Liver (tissue), 9 donors: Measurements from ENCODE around the gene CCKAR. TPM values are rescaled to one million over a fixed set of nuclear protein-coding genes. Genes with fewer than 3 reads are reported as not detected.

Source experiments
- DNase-seq: peaks from one replicate; pipeline ENCODE4 v3.0.0-alpha.2; 2017; ENCODE audit warnings: low spot score
- H3K27ac ChIP-seq, 2 donors: one replicate each; pipeline ENCODE4 v1.7.0; 2013; ENCODE audit warnings: inconsistent platforms in 2 of 2, low read length in 2 of 2, control low read depth in 1 of 2, low read depth in 1 of 2, mild to moderate bottlenecking in 1 of 2
- H3K27me3 ChIP-seq, 4 donors: one replicate each; pipeline versions ENCODE4 v1.6.1 to v1.7.0; 2013; ENCODE audit warnings: low read length in 3 of 4, inconsistent platforms in 1 of 4, mild to moderate bottlenecking in 1 of 4, moderate library complexity in 1 of 4; ENCODE audit not compliant: control insufficient read depth in 4 of 4, insufficient read depth in 4 of 4
- H3K36me3 ChIP-seq, 4 donors: one replicate each; pipeline versions ENCODE4 v1.6.1 to v1.7.0; 2013; ENCODE audit warnings: low read length in 3 of 4, mild to moderate bottlenecking in 3 of 4, low read depth in 1 of 4, moderate library complexity in 1 of 4; ENCODE audit not compliant: control insufficient read depth in 4 of 4, insufficient read depth in 3 of 4
- H3K4me1 ChIP-seq, 4 donors: one replicate each; pipeline versions ENCODE4 v1.6.1 to v1.7.0; 2013; ENCODE audit warnings: low read length in 3 of 4, mild to moderate bottlenecking in 3 of 4, moderate library complexity in 1 of 4; ENCODE audit not compliant: control insufficient read depth in 4 of 4, insufficient read depth in 4 of 4
- H3K4me3 ChIP-seq, 3 donors: one replicate each; pipeline versions ENCODE4 v1.6.1 to v1.7.0; 2013; ENCODE audit warnings: low read length in 3 of 3, control low read depth in 1 of 3, low read depth in 1 of 3, mild to moderate bottlenecking in 1 of 3
- H3K9ac ChIP-seq, 2 donors: one replicate each; pipeline ENCODE4 v1.7.0; 2013; ENCODE audit warnings: low read length in 2 of 2, mild to moderate bottlenecking in 2 of 2, moderate library complexity in 2 of 2, control low read depth in 1 of 2, low read depth in 1 of 2
- H3K9me3 ChIP-seq, 4 donors: one replicate each; pipeline versions ENCODE4 v1.6.1 to v1.7.0; 2013; ENCODE audit warnings: low read length in 3 of 4; ENCODE audit not compliant: control insufficient read depth in 4 of 4
- FOXA1 ChIP-seq: IDR thresholded peaks from 2 replicates; pipeline ENCODE4 v1.6.1; 2016; ENCODE audit warnings: antibody characterized with exemption
- FOXA2 ChIP-seq: IDR thresholded peaks from 2 replicates; pipeline ENCODE4 v1.6.1; 2016; ENCODE audit warnings: antibody characterized with exemption
- GABPA ChIP-seq, 2 donors: IDR thresholded peaks in 1 of 2; conservative IDR thresholded peaks in 1 of 2; 2 replicates each; pipeline ENCODE4 v1.6.1; 2016; ENCODE audit warnings: antibody characterized with exemption in 2 of 2, mild to moderate bottlenecking in 1 of 2, moderate library complexity in 1 of 2
- HNF4A ChIP-seq, 2 donors: conservative IDR thresholded peaks; 2 replicates each; pipeline ENCODE4 v1.6.1; 2016; ENCODE audit warnings: antibody characterized with exemption in 2 of 2, mild to moderate bottlenecking in 2 of 2
- HNF4G ChIP-seq: IDR thresholded peaks from 2 replicates; pipeline ENCODE4 v1.6.1; 2016; ENCODE audit warnings: antibody characterized with exemption
- JUND ChIP-seq, 2 donors: IDR thresholded peaks; 2 replicates each; pipeline ENCODE4 v1.6.1; 2016; ENCODE audit warnings: antibody characterized with exemption in 2 of 2
- MAX ChIP-seq: IDR thresholded peaks from 2 replicates; pipeline ENCODE4 v1.6.1; 2016; ENCODE audit warnings: antibody characterized with exemption
- RAD21 ChIP-seq, 2 donors: IDR thresholded peaks; 2 replicates each; pipeline ENCODE4 v1.6.1; 2016; ENCODE audit warnings: antibody characterized with exemption in 2 of 2, mild to moderate bottlenecking in 2 of 2
- RXRA ChIP-seq, 2 donors: IDR thresholded peaks; 2 replicates each; pipeline ENCODE4 v1.6.1; 2017 to 2018; ENCODE audit warnings: antibody characterized with exemption in 2 of 2, mild to moderate bottlenecking in 1 of 2
- SP1 ChIP-seq: IDR thresholded peaks from 2 replicates; pipeline ENCODE4 v1.6.1; 2018; ENCODE audit warnings: antibody characterized with exemption, mild to moderate bottlenecking
- TAF1 ChIP-seq: conservative IDR thresholded peaks from 2 replicates; pipeline ENCODE4 v1.6.1; 2016; ENCODE audit warnings: antibody characterized with exemption, mild to moderate bottlenecking
- ZBTB33 ChIP-seq: IDR thresholded peaks from 2 replicates; pipeline ENCODE4 v1.6.1; 2016; ENCODE audit warnings: antibody characterized with exemption
- WGBS: extraction: QIAGEN DNeasy Blood & Tissue Kit; methylation state at CpG from one replicate; pipeline ENCODE4 v1.1.7; 2013; 5-methylcytosine and 5-hydroxymethylcytosine counted together
- polyA plus RNA-seq, 2 donors: library from polyadenylated mRNA; stranded (reverse) in 1 of 2; unstranded in 1 of 2; fragments of 200-250 nt in 1 of 2; fragments of >200 nt in 1 of 2; fragmentation: Nextera tagmentation in 1 of 2; extraction: Ambion mirVana in 1 of 2; gene quantifications; one replicate each; pipeline versions ENCODE4 v1.2.1 to v1.2.3, GENCODE V29; 2013 to 2015
- total RNA-seq, 2 donors: library from RNA; depleted of rRNA; stranded (reverse); fragments of >200 nt; gene quantifications; one replicate each; pipeline ENCODE4 v1.2.3, GENCODE V29; 2014
- TF ChIP-seq, protein P1 (sequence below): IDR thresholded peaks from 2 replicates; pipeline ENCODE4 v1.6.1; 2016; ENCODE audit warnings: antibody characterized with exemption, mild to moderate bottlenecking
- donor health status: healthy.
- donor health status: healthy.
- donor health status: healthy.
- donor health status: healthy.
- donor health status: healthy.

The CCKAR gene
- total and polyA plus RNA-seq, 4 donors = not detected

GRCh38 chr4:26455571-26455970, 34.7 kb downstream of the CCKAR start:
- Histone ChIP-seq H3K9ac (no peak overlapping the region), H3K4me1 (no peaks in the 10 kb centered on the region), H3K9me3 (peaks cover 0 to 3% (median under 1%) of the 10 kb centered on the region in 4 donors), H3K27ac (no peak overlapping the region), H3K27me3 (no peaks in the 10 kb centered on the region), H3K4me3 (no peak overlapping the region), H3K36me3 (no peaks in the 10 kb centered on the region)
- no peak for DNase-seq
- WGBS = 77% methylated on average over 2 of the region's 2 CpGs
- no peak for TF ChIP-seq TAF1
- TF ChIP-seq HNF4G = no peak
- TF ChIP-seq SP1 = no peak
- TF ChIP-seq JUND (IDR thresholded peaks at IDR 0.05) = no peak
- no peak for TF ChIP-seq RAD21 (IDR thresholded peaks at IDR 0.05)
- no peak for TF ChIP-seq RXRA (IDR thresholded peaks at IDR 0.05)

- Histone ChIP-seq H3K27ac (no peak overlapping the region), H3K4me3 (no peak overlapping the region), H3K9ac (no peak overlapping the region), H3K36me3 (no peaks in the 10 kb centered on the region), H3K9me3 (peaks cover 0 to 3% (median under 1%) of the 10 kb centered on the region in 4 donors), H3K27me3 (no peaks in the 10 kb centered on the region), H3K4me1 (no peaks in the 10 kb centered on the region)
- 94% methylated on average over 3 of the region's 3 CpGs for WGBS
- no peak for DNase-seq
- no peak for TF ChIP-seq FOXA2
- no peak for TF ChIP-seq MAX
Observed at GRCh38 chr4:26454961-26455360, 35.3 kb downstream of the CCKAR start.

- no peak for TF ChIP-seq JUND (IDR thresholded peaks at IDR 0.05)
- no peak for TF ChIP-seq GABPA (IDR thresholded peaks at IDR 0.05 in 1 of 2, conservative IDR thresholded peaks at IDR 0.05 in 1 of 2)
- TF ChIP-seq RAD21 (IDR thresholded peaks at IDR 0.05) = no peak
- TF ChIP-seq HNF4A (conservative IDR thresholded peaks at IDR 0.05) = no peak
- no peak for TF ChIP-seq ZBTB33
- TF ChIP-seq FOXA2 = no peak
- no peak for TF ChIP-seq HNF4G
- no peak for TF ChIP-seq FOXA1
- TF ChIP-seq RXRA (IDR thresholded peaks at IDR 0.05) = no peak
- TF ChIP-seq, protein P1, sequence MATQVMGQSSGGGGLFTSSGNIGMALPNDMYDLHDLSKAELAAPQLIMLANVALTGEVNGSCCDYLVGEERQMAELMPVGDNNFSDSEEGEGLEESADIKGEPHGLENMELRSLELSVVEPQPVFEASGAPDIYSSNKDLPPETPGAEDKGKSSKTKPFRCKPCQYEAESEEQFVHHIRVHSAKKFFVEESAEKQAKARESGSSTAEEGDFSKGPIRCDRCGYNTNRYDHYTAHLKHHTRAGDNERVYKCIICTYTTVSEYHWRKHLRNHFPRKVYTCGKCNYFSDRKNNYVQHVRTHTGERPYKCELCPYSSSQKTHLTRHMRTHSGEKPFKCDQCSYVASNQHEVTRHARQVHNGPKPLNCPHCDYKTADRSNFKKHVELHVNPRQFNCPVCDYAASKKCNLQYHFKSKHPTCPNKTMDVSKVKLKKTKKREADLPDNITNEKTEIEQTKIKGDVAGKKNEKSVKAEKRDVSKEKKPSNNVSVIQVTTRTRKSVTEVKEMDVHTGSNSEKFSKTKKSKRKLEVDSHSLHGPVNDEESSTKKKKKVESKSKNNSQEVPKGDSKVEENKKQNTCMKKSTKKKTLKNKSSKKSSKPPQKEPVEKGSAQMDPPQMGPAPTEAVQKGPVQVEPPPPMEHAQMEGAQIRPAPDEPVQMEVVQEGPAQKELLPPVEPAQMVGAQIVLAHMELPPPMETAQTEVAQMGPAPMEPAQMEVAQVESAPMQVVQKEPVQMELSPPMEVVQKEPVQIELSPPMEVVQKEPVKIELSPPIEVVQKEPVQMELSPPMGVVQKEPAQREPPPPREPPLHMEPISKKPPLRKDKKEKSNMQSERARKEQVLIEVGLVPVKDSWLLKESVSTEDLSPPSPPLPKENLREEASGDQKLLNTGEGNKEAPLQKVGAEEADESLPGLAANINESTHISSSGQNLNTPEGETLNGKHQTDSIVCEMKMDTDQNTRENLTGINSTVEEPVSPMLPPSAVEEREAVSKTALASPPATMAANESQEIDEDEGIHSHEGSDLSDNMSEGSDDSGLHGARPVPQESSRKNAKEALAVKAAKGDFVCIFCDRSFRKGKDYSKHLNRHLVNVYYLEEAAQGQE = no peak
- TF ChIP-seq TAF1 = no peak
- 66% methylated on average over 15 of the region's 15 CpGs for WGBS
- Histone ChIP-seq H3K36me3 (no peaks in the 10 kb centered on the region), H3K27me3 (no peaks in the 10 kb centered on the region), H3K9me3 (peaks cover 0 to 3% (median under 1%) of the 10 kb centered on the region in 4 donors), H3K4me1 (no peaks in the 10 kb centered on the region), H3K27ac (no peak overlapping the region), H3K9ac (no peak overlapping the region), H3K4me3 (no peak overlapping the region)
- no peak for DNase-seq
Observed at GRCh38 chr4:26452565-26453531, 37.4 kb downstream of the CCKAR start.
